ENCODE results near the gene NFATC1.
"Not testable (repeated sequence)": the region's sequence is repeated elsewhere in the genome, so short reads cannot be mapped to it uniquely, and the experiment has no call there.

NFATC1 gene

GRCh38 chr18:79494936-79495335 lies 99.2 kb downstream of the NFATC1 start:
- DNase-seq: no peak

DNA sequence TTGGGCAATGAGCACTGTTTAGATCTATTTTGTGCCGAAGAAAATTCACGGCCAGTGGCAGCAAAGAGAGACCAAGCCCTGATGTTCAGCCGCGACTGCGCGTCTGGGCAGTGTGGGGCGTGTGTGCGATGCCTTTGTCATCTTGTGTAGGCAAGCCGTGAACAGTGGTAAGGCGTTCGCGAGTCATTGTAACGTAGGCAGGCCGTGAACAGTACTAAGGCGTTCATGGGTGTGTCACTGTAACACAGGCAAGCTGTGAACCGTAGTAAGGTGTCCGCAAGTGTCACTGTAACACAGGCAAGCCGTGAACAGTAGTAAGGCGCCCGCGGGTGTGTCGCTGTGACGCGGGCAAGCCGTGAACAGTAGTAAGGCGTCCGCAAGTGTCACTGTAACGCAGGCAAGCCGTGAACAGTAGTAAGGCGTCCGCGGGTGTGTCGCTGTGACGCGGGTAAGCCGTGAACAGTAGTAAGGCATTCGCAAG lies 99.9 kb downstream of the NFATC1 start:
- DNase-seq: no peak

GRCh38 chr18:79496237-79496977 lies 100.7 kb downstream of the NFATC1 start:
- no peak for DNase-seq

DNA sequence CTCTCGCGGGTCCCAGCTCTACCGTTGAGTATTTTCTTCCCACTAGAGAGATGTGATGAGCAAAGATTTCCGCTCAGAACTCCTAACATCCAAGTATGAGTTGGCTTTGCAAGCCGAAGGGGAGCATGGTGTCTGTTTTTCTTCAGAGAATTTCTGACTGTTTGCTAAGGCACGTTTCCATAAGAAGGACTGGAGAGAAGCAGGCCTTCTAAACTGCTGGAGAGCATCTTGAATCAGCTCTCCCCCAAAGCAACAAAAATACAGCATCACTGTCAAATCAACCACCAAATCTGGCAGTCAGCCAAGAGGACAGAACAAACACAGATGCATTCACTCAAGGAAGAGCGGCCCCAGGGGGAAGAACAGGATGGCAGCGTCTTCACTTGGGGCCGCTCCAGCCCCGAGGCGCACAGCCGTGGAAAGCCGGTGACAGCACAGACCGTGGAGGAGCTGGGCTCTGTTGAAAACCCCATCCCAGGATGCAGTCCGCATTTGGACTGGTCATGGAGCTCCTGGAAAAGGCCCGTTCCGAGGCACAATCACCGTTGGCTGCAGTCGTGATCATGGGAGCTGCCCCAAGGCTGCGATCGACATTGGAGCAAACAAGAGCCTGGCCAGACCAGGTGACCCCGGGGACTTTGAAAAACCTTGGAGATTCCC lies 101.4 kb downstream of the NFATC1 start:
- DNase-seq: no peak

GRCh38 chr18:79497638-79498081 lies 101.9 kb downstream of the NFATC1 start:
- no peak for DNase-seq

DNA sequence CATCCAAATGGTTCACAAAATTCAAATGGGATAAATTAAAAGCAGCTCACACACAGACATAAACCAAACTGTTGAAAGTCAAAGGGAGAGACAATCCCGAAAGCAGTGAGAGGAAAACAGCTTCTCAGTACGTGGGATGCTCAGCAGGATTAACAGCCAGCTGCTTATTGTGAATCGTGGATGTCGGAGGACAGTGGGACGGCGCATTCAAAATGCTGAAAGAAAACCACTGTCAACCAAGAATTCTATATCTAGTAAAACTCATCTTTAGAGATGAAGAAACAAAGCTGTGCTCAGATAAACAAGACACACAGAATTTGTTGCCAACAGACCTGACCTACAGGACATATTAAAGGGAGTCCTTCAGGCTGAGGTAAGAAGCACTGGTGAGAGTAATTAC lies 102.9 kb downstream of the NFATC1 start:
- DNase-seq: no peak

DNA sequence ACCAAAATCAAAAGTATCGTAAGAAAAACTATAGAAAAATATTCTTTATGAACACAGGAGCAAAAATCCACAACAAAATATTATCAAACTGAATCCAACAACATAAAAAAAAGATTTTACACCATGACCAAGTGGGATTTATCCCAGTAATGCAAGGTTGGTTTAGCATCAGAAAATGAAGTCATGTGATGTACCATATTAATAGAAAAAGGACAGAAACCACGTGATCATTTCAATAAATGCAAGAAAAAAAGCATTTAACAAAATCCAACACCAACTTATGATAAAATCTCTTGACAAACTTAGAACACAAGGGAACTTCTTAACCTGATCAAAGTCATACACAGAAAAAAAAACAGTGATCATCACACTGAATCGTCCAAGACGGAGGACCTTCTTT lies 105.3 kb downstream of the NFATC1 start:
- DNase-seq: no peak

GRCh38 chr18:79502782-79503181 lies 107.1 kb downstream of the NFATC1 start:
- peak in 1 of 2 donors; percentile 58 for DNase-seq

- DNase-seq: no peak
Observed at GRCh38 chr18:79503406-79503805, 107.7 kb downstream of the NFATC1 start.

- no peak for DNase-seq
Observed at GRCh38 chr18:79504034-79504433, 108.3 kb downstream of the NFATC1 start.

- DNase-seq: not testable (repeated sequence)
Observed at GRCh38 chr18:79504495-79504894, 108.8 kb downstream of the NFATC1 start.

DNA sequence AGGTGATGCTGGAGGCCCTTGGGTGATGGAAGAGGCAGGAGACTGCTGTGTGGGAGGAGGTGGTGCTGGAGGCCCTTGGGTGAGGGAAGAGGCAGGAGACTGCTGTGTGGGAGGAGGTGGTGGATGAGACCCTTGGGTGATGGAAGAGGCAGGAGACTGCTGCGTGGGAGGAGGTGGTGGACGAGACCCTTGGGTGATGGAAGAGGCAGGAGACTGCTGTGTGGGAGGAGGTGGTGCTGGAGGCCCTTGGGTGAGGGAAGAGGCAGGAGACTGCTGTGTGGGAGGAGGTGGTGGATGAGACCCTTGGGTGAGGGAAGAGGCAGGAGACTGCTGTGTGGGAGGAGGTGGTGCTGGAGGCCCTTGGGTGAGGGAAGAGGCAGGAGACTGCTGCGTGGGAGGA lies 109.7 kb downstream of the NFATC1 start:
- not testable (repeated sequence) for DNase-seq

- no peak for DNase-seq
Observed at GRCh38 chr18:79506191-79507075, 110.7 kb downstream of the NFATC1 start.

DNA sequence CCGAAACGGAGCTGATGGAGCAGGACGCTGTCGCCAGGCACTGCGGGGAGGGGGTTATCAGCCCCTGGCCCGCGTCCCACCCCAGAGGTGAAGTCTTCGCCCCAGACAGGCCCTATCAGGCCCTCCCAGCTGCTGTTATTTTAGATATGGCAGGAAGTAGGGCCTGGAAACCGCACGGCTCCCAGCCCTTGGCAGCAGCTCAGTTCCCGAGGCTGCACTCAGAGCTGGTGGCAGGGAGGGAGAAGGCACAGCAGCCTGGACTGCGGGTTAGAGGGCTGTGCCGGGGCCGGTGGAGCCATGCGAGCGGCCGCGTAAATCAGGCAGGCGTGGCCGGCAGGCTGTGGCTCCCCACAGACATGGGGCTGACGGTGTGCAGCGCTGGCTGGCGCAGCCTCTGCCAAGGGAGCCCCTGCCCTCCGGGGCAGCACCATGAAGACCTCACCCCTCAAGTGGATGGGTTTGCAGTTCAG lies 111.4 kb downstream of the NFATC1 start:
- DNase-seq: peak in 1 of 2 donors; percentile 60

DNA sequence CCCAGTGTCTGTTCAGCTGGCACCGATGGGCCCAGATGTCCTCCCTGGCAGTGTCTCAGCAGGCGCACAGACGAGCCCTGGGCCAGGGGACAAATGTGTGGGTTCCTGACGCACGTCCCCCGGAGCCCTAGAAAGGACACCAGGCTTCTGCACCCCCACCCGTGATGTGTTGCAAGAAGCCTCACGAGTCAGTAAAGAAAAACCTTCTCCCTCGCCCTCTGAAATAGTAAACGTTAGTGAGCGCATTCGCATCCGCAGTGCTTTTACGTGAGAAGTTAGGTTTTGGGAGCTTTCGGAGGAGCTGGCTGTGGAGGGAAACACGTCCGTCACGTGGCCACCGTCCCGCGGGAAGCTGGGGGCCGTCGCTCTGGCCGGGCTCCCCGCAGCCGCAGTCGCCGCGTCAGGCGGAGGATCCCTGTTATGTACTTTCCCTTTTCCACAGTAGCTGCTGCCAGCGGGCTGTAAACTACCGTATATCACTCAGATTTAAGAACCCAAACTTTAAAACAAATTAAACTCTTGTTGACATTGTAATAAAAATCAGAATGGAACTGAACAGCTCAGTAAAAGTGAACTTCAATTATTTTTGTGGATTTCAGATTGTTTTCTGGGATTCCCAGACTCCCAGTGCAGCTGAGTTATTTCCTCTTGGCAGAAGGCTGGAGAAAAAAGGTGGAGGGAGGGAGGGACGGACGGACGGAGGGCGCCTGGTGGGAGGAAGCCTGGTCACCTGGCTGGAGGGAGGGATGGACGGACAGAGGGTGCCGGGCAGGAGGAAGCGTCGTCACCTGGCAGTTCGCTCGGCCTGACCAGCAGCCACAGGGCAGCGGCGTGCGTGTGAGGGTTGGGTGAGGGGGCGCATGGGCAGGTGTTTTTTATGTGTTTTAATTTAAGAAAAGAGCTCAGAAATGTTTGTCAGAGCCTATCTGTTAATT lies 112.1 kb downstream of the NFATC1 start:
- DNase-seq: peak in 1 of 2 donors; percentile 28

- no peak for DNase-seq
Observed at GRCh38 chr18:79508565-79509535, 113.1 kb downstream of the NFATC1 start.

- no peak for DNase-seq
Observed at GRCh38 chr18:79509536-79509930, 113.8 kb downstream of the NFATC1 start.

DNA sequence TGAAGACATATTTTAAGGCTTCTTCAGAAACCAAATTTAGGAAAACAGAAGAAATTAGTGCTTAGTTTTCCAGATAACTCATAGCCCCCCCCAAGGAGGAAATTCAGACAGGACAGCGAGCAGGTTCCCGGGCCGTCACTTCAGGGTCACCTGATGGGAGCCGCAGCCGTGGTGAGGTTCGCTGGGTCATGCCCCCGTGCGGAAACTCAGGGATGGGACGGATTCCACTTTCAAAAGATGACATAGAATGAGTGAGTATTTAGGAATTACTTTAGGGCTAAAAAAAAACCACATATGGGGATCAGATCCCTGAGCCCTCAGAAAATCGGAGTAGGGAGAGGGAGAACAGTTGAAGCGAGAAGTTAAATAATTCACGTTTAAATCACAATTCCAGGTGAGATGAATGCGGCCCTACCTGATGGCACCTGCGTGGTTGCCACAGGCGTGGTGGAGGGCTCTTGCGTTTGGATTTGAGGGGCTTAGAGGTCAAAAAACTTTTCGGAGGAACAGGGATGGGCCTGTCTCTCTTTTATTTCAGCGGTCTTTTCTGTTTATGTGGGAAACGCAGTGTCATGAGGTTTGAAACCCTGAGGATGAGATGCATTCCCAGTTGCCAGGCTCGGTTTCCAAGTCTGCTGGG lies 114.4 kb downstream of the NFATC1 start:
- no peak for DNase-seq

DNA sequence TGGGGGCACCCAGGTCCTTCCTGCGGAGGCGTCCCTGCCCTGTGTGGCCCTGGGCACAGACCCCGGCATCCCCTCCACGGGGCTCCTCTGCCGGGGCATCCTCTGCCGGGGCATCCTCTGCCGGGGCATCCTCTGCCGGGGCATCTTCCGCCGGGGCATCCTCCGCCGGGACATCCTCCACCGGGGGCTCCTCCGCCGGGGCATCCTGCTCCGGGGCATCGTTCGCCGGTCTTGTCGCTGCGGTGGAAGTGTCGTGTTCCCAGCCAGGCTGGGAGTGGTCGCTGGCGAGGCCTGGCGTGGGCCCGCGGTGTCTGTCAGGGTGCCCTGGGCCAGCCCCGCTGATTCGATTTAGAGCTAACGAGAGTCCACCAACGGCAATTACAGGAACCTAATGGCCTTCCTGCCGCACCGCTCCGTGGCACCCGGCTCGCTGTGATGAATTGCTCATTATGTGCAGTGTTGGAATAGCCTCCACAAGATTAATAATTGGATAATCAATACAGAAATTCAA lies 115.1 kb downstream of the NFATC1 start:
- no peak for DNase-seq

GRCh38 chr18:79511271-79511670 lies 115.5 kb downstream of the NFATC1 start:
- no peak for DNase-seq

Measured in bone marrow (tissue), 2 donors.